HG02571 (cell line): ENCODE measurements around the gene AGO1.

Experiments used
- ATAC-seq: cut with Tn5 transposase; IDR thresholded peaks from one replicate; pipeline ENCODE4 v1.9.1; 2021; ENCODE audit warnings: mild to moderate bottlenecking, moderate library complexity; ENCODE audit not compliant: unreplicated experiment

The AGO1 gene

DNA sequence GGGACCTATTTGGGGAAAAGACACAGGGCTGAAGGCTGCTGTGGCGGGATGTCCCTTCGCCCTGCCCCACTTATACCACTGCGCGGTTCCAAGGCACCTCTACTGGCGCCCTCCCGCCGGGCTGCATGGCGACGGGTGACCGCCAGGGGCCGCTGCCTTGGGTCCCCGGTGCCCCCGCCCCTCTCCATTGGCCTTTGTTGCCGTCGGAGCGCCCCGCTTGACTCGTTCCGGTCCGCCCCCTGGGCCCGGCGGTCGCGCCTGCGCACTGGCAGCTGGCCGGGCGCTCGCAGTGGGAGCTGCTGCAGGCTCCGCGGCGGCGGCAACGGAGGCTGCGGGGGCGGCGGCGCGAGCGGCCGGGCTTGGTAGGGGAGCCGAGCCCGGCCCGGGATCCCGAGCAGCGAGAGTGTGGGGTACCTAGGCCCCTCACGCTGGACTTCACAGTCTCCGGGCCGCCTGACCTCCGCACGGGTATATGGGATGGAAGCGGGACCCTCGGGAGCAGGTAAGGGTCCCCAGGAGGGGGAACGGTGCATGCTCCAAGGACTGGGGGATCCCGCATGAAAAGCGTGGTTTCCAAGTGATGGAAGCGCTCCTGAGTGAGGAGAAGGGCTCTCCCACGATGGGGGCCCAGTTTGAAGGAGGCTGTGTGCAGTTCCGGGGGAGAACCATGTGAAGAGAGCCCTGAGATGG, at the start of gene AGO1:
AGO1 (plus strand) TSS at position 265 of the 690 bp plus-strand sequence; CDS start at position 478, 213 bp downstream.
- peak; percentile 78 for ATAC-seq

DNA sequence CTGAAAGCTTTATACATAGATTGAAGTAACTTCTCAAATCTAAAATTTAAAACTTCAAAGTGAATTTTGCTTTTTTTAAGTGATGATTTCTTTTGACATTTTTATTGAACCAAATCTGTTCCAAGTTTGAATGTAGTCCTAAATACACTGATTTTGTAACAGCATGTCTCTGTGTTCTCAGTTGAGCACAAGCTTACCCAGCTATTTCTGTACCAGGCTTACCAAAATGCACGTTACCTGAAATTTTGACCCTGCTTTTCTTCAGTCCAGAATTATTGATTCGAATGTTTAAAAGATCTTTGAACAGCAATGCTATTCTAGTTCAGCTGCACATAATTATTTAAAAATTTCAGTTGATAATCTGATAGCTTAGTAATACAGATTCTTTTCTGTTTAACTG, 49.6 kb upstream of the AGO1 start:
- no peak for ATAC-seq

DNA sequence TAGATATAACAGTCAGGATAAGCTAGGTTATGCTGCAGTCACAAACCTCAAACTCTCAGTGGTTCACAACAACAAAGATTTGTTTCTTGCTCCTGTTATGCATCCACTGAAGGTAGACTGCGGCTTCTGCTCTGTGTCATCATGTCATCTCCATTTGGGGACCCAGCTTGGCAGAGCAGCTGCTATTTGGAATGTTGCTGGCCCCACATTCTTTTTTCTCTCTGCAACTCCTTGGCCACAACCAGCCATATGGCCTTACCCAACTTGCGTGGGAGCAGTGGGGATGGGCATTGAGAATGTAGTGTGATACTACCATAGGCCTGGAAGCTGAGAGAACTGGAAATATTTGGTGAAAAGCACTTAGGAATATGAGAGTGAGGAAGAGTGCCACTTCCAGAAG, 48.8 kb upstream of the AGO1 start:
- ATAC-seq, result no peak

DNA sequence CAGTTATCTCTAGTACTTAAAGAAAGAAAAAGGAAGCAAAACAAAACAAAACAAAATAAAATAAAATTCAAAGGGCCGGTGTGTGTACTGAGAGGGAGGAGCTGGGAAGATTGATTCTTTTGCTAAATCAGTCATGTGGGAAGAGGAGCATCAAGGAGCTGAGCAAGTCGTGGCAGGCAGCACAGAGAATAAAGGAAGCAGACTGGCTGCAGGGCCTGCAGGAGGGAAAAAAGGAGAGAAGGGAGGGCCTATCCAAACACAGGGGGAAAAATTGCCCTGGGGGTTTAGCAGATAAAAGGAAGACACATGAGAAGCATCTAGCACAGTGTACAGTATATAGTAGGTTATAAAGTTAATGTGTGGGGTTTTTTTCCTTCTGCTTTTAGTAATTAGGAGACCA, 47.6 kb upstream of the AGO1 start:
- ATAC-seq, result no peak

DNA sequence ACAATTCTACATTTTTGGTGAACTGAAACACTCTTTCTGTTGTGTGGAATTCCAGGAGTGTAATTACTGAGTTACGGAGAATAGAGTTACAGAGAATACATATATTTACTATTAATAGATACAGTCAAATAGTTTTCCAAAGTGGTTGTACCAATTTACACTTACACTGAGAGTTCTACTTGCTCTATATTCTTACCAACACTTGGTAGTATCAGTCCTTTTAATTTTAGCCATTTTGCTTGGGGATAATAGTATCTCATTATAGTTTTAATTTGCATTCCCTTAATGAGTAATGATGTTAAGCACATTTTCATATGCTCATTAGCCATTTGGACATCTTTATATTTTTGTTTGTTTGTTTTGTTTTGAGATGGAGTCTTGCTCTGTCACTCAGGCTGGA, 46.3 kb upstream of the AGO1 start:
- no peak for ATAC-seq

DNA sequence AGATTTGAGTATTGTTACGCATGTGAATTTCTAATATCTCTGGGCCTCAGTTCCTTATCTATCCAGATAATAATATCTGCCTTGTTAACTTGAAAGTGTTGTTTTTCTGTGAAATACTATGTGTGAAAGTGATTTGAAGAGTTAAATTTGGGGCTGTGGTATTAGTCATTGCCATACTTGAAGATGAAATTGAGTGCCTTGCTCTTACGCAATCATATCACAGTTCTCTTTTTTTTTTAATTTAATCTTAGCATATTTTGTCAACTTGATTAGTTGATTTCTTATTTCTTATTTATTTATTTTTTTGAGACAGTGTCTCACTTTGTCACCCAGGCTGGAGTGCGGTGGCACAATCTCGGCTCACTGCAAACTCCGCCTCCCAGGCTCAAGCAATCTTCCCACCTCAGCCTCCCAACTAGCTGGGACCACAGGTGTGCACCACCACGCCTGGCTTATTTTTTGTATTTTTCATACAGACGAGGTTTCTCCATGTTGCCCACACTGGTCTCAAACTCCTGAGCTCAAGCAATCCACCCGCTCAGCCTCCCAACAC, 44.2 kb upstream of the AGO1 start:
- no peak for ATAC-seq

DNA sequence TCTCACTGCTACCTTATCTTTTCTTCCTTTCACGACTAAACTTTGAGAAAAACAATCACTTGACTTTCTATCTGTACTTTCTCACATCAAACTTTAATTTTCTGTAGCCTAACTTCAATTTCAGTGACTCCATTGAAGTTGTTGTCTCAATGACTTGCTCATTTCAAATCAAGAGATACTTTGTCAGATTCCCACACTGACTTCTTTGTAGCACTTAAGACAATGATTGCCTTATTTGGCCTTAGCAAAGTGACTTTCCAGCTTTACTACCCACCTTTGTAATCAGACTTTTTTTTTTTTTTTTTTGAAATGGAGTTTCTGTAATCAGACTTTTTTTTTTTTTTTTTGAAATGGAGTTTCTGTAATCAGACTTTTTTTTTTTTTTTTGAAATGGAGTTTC, 38.2 kb upstream of the AGO1 start:
- no peak for ATAC-seq

DNA sequence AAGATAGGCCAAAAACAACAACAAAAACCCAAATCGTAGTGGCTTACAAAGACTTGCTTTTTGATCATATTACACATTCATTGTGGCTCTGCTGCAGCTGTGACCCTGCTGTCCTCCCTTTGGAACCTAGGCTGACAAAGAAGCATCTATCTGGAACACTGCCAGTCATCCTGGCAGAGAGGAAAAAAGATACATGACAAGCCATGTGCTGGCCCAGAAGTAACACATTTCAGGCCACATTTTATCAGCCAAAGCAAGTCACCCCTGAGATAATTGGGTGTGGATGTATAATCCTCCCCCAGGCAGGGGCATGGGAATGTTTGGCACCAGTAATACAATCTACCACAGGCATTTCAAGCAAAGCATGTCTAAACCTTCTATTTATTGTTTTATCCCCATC, 37.2 kb upstream of the AGO1 start:
- ATAC-seq, result no peak

DNA sequence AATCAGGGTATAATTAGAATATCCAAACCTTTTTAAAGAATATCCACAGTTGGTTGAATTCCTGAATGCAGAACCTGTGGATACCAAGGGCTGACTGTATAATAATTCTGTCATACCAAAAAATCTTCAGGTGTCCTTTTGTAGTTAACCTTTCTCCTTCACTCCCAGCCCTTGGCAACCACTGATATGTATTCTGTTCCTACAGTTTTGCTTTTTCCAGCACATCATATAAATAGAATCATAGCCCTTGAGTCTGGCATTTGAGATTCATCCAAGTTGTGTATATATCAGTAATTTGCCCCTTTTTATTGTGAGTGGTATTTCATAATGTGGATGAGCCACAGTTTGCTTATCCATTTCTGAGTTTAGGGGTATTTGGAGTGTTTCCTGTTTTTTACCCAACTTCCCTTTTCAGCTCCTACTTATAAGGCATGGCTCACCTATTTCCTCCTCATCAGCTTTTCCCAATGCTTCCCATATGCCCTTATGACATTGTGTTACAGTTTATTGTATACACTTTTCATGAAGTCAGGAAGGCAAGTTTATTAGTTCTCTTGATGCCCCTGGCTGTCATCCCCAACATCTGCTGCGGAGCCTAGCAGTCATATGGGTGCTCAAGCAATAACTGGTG, 35.0 kb upstream of the AGO1 start:
- no peak for ATAC-seq

DNA sequence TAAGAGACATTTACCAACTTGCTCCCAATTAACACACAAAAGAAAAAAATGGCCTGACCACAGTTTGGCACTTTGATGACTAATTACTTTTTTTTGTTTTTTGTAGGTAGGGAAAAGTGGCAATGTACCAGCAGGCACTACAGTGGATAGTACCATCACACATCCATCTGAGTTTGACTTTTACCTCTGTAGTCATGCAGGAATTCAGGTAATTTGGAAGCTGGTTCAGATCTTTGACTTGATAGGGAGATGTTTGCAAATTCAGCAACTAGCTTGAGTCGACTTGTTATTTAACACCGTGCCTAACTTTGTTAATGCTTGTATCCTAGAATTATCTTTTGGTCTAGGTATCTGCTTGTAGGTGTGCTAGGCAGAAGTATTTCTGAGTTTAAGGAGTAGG, 33.0 kb upstream of the AGO1 start:
- ATAC-seq, result no peak

DNA sequence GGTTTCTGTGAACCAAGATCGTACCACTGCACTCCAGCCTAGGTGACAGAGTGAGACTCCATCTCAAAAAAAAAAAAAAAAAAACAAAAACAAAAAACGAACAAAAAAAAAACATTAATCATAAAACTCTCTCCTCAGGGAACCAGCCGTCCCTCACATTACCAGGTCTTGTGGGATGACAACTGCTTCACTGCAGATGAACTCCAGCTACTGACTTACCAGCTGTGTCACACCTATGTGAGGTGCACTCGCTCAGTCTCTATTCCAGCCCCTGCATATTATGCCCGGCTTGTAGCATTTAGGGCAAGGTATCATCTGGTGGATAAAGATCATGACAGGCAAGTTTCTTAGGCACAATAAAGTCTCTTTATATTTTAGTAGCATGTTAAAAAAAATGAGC, 32.3 kb upstream of the AGO1 start:
- ATAC-seq, result no peak

DNA sequence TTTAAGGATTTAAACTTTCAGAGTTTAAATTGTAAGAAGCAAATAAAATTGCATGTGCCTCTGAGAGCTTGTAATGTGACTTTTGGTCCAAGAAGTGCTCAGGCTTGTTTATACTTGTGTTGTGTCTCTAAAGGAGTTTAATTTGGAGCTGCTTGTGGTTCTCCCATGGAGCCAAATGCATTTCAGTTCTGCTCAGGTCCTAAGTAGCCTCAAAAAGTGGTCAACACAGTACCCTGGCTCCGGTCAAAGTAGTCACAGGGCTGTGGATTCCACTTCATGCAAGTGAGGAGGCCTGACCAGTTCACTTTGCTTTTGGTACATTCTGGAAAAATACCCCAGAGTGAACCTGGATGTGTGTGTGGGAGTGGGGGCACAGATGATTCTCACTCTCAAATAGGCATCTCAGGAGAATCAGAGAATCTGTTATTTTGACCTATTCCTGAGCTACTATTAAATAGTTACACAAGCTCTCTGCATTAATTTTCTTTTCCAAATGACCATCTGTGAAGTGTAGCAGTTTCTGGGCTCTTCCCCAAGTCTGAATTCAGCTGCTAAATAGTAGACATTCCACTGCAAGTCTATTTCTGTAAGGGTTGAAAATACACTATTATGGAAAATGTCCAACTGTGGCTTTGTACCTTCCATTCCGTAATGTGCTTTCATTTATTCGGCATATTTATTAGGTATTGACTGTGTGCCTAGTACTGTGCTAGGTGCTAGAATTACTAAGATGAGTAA, 31.7 kb upstream of the AGO1 start:
- no peak for ATAC-seq

DNA sequence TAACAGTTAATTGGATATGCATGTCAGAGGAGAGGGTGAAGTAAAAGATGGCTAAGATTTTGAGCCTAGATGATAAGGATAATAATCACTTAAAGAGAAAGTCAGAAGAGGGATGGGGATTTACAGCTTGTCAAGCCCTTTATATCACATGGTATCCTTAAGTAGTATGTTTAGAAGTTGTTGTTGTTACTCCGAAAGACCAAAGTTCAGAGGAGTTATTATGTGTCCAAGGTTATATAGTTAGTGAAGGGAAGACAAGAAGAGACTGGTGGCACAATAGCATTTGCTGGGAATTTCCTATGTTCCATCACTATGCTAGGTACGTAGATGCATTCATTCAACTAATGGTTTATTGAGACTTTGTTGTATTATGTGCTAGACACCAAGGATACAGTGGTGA, 30.8 kb upstream of the AGO1 start:
- ATAC-seq, result no peak

DNA sequence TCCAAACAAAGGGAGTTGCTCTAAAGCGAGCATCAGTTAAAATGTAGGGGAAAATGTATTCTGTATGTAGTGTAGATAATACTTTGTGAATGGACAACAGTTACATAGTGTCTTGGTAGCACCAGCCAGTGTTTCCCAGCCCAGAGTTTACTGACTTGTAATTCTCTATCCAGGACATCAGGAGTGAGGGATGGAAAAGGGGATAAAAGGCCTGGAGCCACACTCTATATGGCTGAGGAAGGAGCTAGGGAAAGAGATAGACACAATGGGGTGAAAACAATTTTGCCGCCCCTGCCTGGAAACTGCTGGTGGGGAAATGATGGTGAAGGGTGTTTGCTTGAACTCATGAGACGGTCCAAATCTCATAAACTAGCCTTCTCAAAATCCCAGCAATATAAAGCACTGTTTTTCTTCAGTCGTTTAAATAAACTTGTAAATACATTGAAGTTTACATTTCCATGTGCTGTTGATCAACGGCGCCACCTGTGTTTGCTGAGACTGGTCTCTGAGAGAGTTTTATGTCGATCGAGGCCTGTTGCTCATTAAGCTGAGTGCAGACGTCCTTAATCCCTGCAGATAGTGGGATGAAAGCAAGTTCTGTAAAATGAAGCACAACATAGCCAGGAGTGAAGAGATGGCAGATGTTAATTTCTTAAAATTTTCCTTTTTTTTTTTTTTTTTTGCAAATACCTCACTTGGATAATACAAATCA, 27.9 kb upstream of the AGO1 start:
- ATAC-seq, result no peak

DNA sequence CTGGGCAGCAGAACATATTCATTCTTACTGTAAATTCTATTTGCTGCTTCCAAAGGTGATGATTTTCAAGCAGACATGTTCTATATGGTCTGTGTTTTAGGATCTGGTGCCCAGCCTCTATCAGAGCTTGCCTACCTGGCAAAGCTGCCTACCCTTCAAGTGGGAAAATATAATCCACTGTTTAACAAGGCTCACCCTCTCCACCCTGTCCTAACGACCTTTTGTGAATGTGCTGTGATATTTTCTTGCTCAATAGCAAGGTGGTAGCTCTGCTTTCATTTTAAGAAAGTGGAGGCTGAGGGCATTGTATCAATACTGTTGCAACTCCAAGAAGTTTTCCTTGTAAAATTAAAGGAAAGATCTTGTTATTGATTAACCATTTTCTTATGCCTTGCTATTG, 26.0 kb upstream of the AGO1 start:
- ATAC-seq, result no peak

DNA sequence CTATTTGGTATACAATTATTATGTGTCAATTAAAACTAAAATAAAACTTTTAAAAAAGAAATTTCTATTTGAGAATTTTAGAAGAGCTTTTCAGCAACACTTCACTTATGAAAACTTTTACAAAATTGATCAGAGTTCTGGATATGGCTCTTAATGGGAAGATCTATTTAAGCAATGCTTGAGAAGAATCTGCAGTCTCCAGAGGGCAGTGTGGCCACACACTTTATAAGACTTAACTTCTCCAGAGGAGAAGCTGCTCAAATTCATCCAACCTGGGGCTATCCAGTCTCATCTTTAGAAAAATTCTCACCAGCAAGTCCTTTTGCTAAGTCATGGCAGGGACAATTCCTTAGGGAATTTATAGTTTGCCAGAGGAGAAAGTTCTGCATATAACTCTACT, 25.2 kb upstream of the AGO1 start:
- no peak for ATAC-seq

DNA sequence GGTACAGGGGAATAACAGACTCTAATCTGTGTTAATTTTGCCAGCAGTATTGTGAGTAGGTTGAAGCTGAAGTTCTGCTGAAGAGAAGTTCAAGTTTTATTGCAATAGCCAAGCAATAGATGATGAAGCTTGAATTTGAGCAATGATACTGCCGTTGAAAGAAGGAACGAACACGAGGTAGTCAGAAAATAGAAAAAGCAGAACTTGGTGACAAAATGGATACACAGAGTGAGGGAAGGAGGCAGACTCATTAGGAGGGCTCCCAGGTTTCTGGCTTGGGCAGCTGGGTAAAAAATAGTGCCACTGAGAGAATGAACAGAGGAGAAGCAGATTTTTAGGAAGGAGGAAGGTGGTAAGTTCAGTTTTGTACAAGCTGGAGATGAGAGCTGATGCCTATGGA, 22.3 kb upstream of the AGO1 start:
- no peak for ATAC-seq

DNA sequence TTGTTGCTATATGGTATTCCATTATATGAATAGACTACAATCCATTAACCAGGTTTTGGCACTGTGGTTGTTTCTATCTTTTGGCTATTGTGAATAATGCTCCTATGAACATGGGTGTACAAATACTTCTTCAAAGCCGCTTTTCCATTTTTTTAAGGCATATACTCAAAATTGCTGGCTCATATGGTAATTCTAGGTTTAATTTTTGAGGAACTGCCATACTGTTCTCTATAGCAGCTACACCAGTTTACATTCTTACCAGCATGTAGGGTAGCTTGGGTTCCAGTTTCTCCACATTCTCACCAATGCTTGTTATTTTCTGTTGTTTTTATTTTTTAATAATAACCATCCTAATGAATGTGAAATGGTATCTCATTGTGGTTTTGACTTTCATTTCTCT, 19.9 kb upstream of the AGO1 start:
- no peak for ATAC-seq

DNA sequence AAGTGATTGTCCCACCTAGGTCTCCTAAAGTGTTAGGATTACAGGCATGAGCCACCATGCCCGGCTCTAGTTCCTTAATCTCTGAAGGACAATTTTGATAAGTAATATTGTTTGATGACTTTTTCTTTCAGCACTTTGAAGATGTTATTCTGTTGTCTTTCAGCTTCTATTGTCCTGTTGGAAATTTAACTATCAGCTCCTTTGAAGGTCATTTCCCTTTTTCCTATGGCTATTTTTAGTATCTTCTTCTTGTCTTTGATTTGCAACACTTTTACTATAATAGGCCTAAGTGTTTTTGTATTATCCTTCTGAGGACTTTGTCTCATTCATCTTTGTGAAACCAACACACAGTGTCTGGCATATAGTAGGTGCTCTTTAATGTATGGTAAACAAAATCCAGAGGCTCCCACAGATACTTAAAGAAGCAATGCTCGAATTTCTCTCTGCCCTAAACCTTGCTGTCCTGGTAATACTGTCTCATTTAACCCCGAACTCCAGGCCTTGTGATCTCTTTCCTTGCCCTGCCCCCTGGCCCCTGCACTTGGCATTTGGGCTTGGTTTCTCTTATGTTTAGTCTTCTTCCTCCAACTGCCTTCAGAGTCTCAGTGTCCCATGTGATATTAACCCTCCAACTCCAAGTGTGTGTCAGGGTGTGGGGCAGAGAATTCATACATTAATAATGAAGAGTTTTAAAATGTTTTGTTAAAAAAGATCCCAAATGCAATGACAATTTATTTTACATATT, 19.0 kb upstream of the AGO1 start:
- no peak for ATAC-seq

DNA sequence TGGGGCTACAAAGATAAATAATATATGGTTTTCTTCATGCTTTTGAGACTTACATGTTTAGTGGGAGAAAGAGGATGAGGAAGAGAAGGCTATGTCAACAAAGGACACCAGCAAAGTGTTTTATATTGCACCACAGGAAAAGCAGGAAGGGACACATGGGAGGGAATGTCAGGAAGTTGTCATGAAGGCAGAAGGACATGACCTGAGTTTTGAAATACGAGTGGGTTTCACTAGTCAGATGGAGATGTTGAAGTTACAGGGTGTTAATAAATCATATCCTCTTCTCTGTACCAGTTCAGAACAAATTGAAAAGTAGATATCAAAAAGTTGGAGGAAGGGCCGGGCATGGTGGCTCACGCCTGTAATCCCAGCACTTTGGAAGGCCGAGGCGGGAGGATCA, 18.2 kb upstream of the AGO1 start:
- no peak for ATAC-seq

DNA sequence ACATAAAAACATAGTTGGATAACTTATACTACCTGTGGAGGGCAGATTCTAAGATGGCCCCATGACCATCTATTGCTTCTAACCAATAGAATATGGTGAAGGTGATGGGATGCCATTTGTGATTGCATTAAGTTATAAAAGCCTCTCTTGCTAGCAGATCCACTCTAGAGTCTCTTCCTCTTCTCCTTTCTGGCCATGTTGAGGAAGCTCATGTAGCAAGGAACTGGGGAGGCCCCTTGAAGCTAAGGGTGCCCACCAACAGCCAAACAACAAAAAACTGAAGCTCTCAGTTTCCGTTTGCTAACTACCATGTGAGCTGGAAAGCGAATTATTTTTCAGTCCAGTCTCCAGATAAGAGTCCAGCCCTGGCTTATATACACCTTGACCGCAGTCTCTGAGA, 16.0 kb upstream of the AGO1 start:
- no peak for ATAC-seq
